PC-3 (cell line): ENCODE results near the gene NR1D2. TPM values are rescaled to one million over a fixed set of nuclear protein-coding genes. Genes with fewer than 3 reads are reported as not detected.

Source experiments
- ATAC-seq: fragments of 200-7000 bp; cut with Tn5 transposase; 2 replicates; pipeline ENCODE4 v1.9.1; 2020; ENCODE audit warnings: mild to moderate bottlenecking, moderate library complexity
- BruUV-seq: library from RNA; stranded (reverse); fragments of 400-500 nt; replicated peaks from 2 replicates; lab custom pipeline; 2021; lab: Mats Ljungman, UMichigan
- CTCF ChIA-PET: fragments of 300-600 bp; sonication (Branson Sonifier 250); formaldehyde crosslinking; loops from one replicate; lab custom pipeline; 2022; ENCODE audit warnings: antibody characterized with exemption; lab: Charles Lee
- POLR2A ChIA-PET: fragments of 300-600 bp; sonication (Branson Sonifier 250); formaldehyde crosslinking; loops from one replicate; lab custom pipeline; 2022; ENCODE audit warnings: antibody characterized with exemption; ENCODE audit not compliant: unreplicated experiment; lab: Charles Lee
- DNase-seq: peaks from one replicate; pipeline ENCODE4 v3.0.0-alpha.2; 2015
- H2AFZ ChIP-seq: fragments of 300-600 bp; sonication (generic); 2 replicates; pipeline ENCODE4 v1.6.0; 2016; ENCODE audit warnings: antibody characterized with exemption, low read length
- H3F3A ChIP-seq: fragments of 300-600 bp; sonication (generic); one replicate; pipeline ENCODE4 v1.6.0; 2017; ENCODE audit warnings: antibody characterized with exemption, low read length, control low read depth, mild to moderate bottlenecking; ENCODE audit not compliant: unreplicated experiment
- H3K27ac ChIP-seq: fragments of 300-600 bp; sonication (generic); 2 replicates; pipeline ENCODE4 v1.5.1; 2016; ENCODE audit warnings: mild to moderate bottlenecking, low read length
- H3K27me3 ChIP-seq: fragments of 300-600 bp; sonication (generic); 2 replicates; pipeline ENCODE4 v1.6.1; 2016; ENCODE audit warnings: low read length, mixed read lengths
- H3K36me3 ChIP-seq: fragments of 300-600 bp; sonication (generic); 2 replicates; pipeline ENCODE4 v1.6.1; 2016; ENCODE audit warnings: low read depth, mixed run types, low read length, mixed read lengths
- H3K4me1 ChIP-seq: fragments of 300-600 bp; sonication (generic); 2 replicates; pipeline ENCODE4 v1.5.1; 2016; ENCODE audit warnings: low read length; ENCODE audit not compliant: insufficient read depth
- H3K4me2 ChIP-seq: fragments of 300-600 bp; sonication (generic); 2 replicates; pipeline ENCODE4 v1.6.0; 2016; ENCODE audit warnings: low read length
- H3K4me3 ChIP-seq: fragments of 300-600 bp; sonication (generic); 2 replicates; pipeline ENCODE4 v1.5.1; 2016; ENCODE audit warnings: mild to moderate bottlenecking, low read length, mixed read lengths
- H3K79me2 ChIP-seq: fragments of 300-600 bp; sonication (generic); 2 replicates; pipeline ENCODE4 v1.6.1; 2017; ENCODE audit warnings: low read length, mixed read lengths
- H3K9ac ChIP-seq: fragments of 300-600 bp; sonication (generic); 2 replicates; pipeline ENCODE4 v1.6.0; 2016; ENCODE audit warnings: mild to moderate bottlenecking, low read length
- H3K9me2 ChIP-seq: fragments of 300-600 bp; sonication (generic); replicated peaks from 2 replicates; pipeline ENCODE4 v1.6.1; 2016; ENCODE audit warnings: mixed run types, low read length, mixed read lengths
- H3K9me3 ChIP-seq: fragments of 300-600 bp; sonication (generic); 2 replicates; pipeline ENCODE4 v1.6.1; 2016; ENCODE audit warnings: low read length, mixed read lengths
- H4K20me1 ChIP-seq: fragments of 300-600 bp; sonication (generic); 2 replicates; pipeline ENCODE4 v1.6.1; 2016; ENCODE audit warnings: low read length, mixed read lengths
- CTCF ChIP-seq: fragments of 300-600 bp; sonication (generic); conservative IDR thresholded peaks from 2 replicates; pipeline ENCODE4 v1.5.1; 2017; ENCODE audit warnings: antibody characterized with exemption, low read depth, mild to moderate bottlenecking, low read length
- EZH2 ChIP-seq: fragments of 300-600 bp; sonication (generic); IDR thresholded peaks from one replicate; pipeline ENCODE4 v1.6.1; 2017; ENCODE audit warnings: antibody characterized with exemption, mild to moderate bottlenecking, low read length; ENCODE audit not compliant: unreplicated experiment
- EZH2phosphoT487 ChIP-seq: fragments of 300-600 bp; sonication (generic); IDR thresholded peaks from 2 replicates; pipeline ENCODE4 v1.6.1; 2018; ENCODE audit warnings: mild to moderate bottlenecking, antibody characterized with exemption, low read length, borderline replicate concordance
- intact Hi-C: fragments of 100-400 bp; cut with micrococcal nuclease; formaldehyde crosslinking; loops from 2 replicates; pipeline ENCODE4 v1.9.0; 2023
- total RNA-seq: library from RNA; depleted of rRNA; stranded (reverse); fragments of >200 nt; gene quantifications from 2 replicates; pipeline ENCODE4 v1.2.3, GENCODE V29; 2014

Gene NR1D2
- total RNA-seq, 1 experiment from 2014 or later: 24.7 TPM

- peaks cover 79% of the 10 kb centered on the region for H4K20me1 ChIP-seq
- no peak overlapping the region for H3K27ac ChIP-seq
- no peak overlapping the region for H3K9ac ChIP-seq
- H3K4me3 ChIP-seq: no peak overlapping the region
- peaks cover 27% of the 10 kb centered on the region for H3K4me1 ChIP-seq
- H3K9me2 ChIP-seq: no peaks in the 10 kb centered on the region
- H2AFZ ChIP-seq: no peak overlapping the region
- H3F3A ChIP-seq: no peaks in the 10 kb centered on the region
- ATAC-seq (no peak), DNase-seq (no peak)
- no peaks in the 10 kb centered on the region for H3K27me3 ChIP-seq
- ChIA-PET POLR2A (no interaction called here), CTCF (no interaction called here)
- peaks cover 90% of the 10 kb centered on the region for H3K79me2 ChIP-seq
- intact Hi-C loops: loop anchor here (10.0 kb wide), 1 partner anchor 205 kb away; no protein-coding TSS in a partner anchor
- TF ChIP-seq EZH2phosphoT487: no peak
- TF ChIP-seq CTCF: no peak
- no peak for TF ChIP-seq EZH2
- no peaks in the 10 kb centered on the region for H3K9me3 ChIP-seq
- H3K4me2 ChIP-seq: 0 out of 2 replicates have a peak overlapping the region, but pooled peaks have one; percentile 2
- peaks cover 10% of the 10 kb centered on the region; the same call in 1 of the 2 replicates for H3K36me3 ChIP-seq
- BruUV-seq: no TSS peak
Observed at GRCh38 chr3:23950293-23950692, 5.2 kb downstream of the NR1D2 start.

GRCh38 chr3:23952646-23953045, 7.6 kb downstream of the NR1D2 start:
- POLR2A ChIA-PET: no interaction called here
- no TSS peak for BruUV-seq
- H4K20me1 ChIP-seq: peaks cover 67% of the 10 kb centered on the region

More at GRCh38 chr3:23952646-23953045, 7.6 kb downstream of the NR1D2 start:
- no peak overlapping the region for H2AFZ ChIP-seq
- no peak for ATAC-seq
- TF ChIP-seq CTCF: no peak
- no peak for TF ChIP-seq EZH2phosphoT487
- TF ChIP-seq EZH2: no peak
- CTCF ChIA-PET: no interaction called here
- H3K9ac ChIP-seq: no peak overlapping the region
- H3K4me1 ChIP-seq: peaks cover 14% of the 10 kb centered on the region
- DNase-seq: no peak
- H3K27me3 ChIP-seq: no peaks in the 10 kb centered on the region
- H3K9me2 ChIP-seq: no peaks in the 10 kb centered on the region
- H3K79me2 ChIP-seq: peaks cover 75% of the 10 kb centered on the region
- intact Hi-C loops: loop anchor here (10.0 kb wide), 1 partner anchor 208 kb away; no protein-coding TSS in a partner anchor
- H3K27ac ChIP-seq: no peak overlapping the region
- no peaks in the 10 kb centered on the region for H3K9me3 ChIP-seq
- H3K4me3 ChIP-seq: no peak overlapping the region
- no peaks in the 10 kb centered on the region for H3F3A ChIP-seq
- H3K4me2 ChIP-seq: no peak overlapping the region
- H3K36me3 ChIP-seq: peaks cover 19% of the 10 kb centered on the region
